GM12878 (cell line): Measurements from ENCODE around the gene CMTM4. TPM values are rescaled to one million over a fixed set of nuclear protein-coding genes. Genes with fewer than 3 reads are reported as not detected.

Experiments used
- ATAC-seq: fragments of 200-7000 bp; cut with Tn5 transposase; 3 replicates; pipeline ENCODE4 v1.9.1; 2020; ENCODE audit warnings: mild to moderate bottlenecking, moderate library complexity
- BruUV-seq: library from RNA; stranded (reverse); fragments of 400-500 nt; replicated peaks from 2 replicates; lab custom pipeline; 2021; lab: Mats Ljungman, UMichigan
- CTCF ChIA-PET: fragments of 300-600 bp; sonication (Branson Sonifier 250); formaldehyde crosslinking; extraction: SDS; loops from one replicate; lab custom pipeline; 2021; ENCODE audit warnings: inconsistent platforms; lab: Yijun Ruan, JAX
- POLR2A ChIA-PET: fragments of 350-600 bp; formaldehyde crosslinking; extraction: SDS; loops from one replicate; lab custom pipeline; 2021; ENCODE audit warnings: inconsistent platforms; lab: Charles Lee
- RAD21 ChIA-PET: fragments of 300-600 bp; sonication (Branson Sonifier 250); formaldehyde crosslinking; loops from one replicate; lab custom pipeline; 2023; ENCODE audit warnings: antibody characterized with exemption; ENCODE audit not compliant: unreplicated experiment; lab: Charles Lee
- SMC1A ChIA-PET: fragments of 300-600 bp; sonication (Branson Sonifier 250); formaldehyde crosslinking; loops from one replicate; lab custom pipeline; 2023; ENCODE audit not compliant: unreplicated experiment, uncharacterized antibody; lab: Charles Lee
- DNase-seq: peaks from one replicate; pipeline ENCODE4 v3.0.0-alpha.2; 2011; ENCODE audit warnings: low read depth, low spot score
- FAIRE-seq: peaks from 3 replicates; lab custom pipeline; 2011; peaks lifted over from hg19 to GRCh38; lab: Jason Lieb, UNC
- H2AFZ ChIP-seq: 2 replicates; pipeline ENCODE4 v1.6.0; 2011; ENCODE audit warnings: low read depth, low read length, control low read depth; ENCODE audit not compliant: control insufficient read depth
- H3K27ac ChIP-seq: 2 replicates; pipeline ENCODE4 v1.5.1; 2011; ENCODE audit warnings: control low read depth; ENCODE audit not compliant: control insufficient read depth, insufficient read depth
- H3K27me3 ChIP-seq, 2 experiments: replicated peaks in 1 of 2; 2 replicates each; pipeline versions ENCODE4 v1.6.0 to v1.6.1; 2011; ENCODE audit warnings: low read length in 1 of 2; ENCODE audit not compliant: control insufficient read depth in 2 of 2, insufficient read depth in 2 of 2
- H3K36me3 ChIP-seq, 2 experiments: 2 replicates each; pipeline ENCODE4 v1.5.1; 2011; ENCODE audit warnings: low read length in 1 of 2; ENCODE audit not compliant: control insufficient read depth in 2 of 2, insufficient read depth in 2 of 2
- H3K4me1 ChIP-seq: 2 replicates; pipeline ENCODE4 v1.6.1; 2011; ENCODE audit warnings: mild to moderate bottlenecking, low read length, moderate library complexity, mixed read lengths; ENCODE audit not compliant: control insufficient read depth, insufficient read depth
- H3K4me2 ChIP-seq: 2 replicates; pipeline ENCODE4 v1.6.0; 2011; ENCODE audit warnings: control low read depth; ENCODE audit not compliant: control insufficient read depth, insufficient read depth
- H3K4me3 ChIP-seq: fragments of 200-600 bp; sonication (generic); 2 replicates; pipeline ENCODE4 v1.5.1; 2016
- H3K79me2 ChIP-seq: 2 replicates; pipeline ENCODE4 v1.6.0; 2011; ENCODE audit warnings: low read length; ENCODE audit not compliant: control insufficient read depth, insufficient read depth
- H3K9ac ChIP-seq: 2 replicates; pipeline ENCODE4 v1.8.0; 2011; ENCODE audit warnings: low read length, control low read depth, mixed read lengths; ENCODE audit not compliant: control insufficient read depth, insufficient read depth
- H3K9me3 ChIP-seq: replicated peaks from 3 replicates; pipeline ENCODE4 v1.5.1; 2011; ENCODE audit warnings: mild to moderate bottlenecking, low read length; ENCODE audit not compliant: control insufficient read depth, insufficient read depth
- H4K20me1 ChIP-seq: 2 replicates; pipeline ENCODE4 v1.6.0; 2011; ENCODE audit not compliant: control insufficient read depth, insufficient read depth
- BMI1 ChIP-seq: fragments of 450-650 bp; IDR thresholded peaks from 2 replicates; pipeline ENCODE4 v1.6.1; 2016; ENCODE audit warnings: mild to moderate bottlenecking, moderate library complexity, borderline replicate concordance
- E2F8 ChIP-seq: fragments of 450-650 bp; IDR thresholded peaks from 2 replicates; pipeline ENCODE4 v1.6.1; 2018; ENCODE audit warnings: mild to moderate bottlenecking, low read depth, moderate library complexity; ENCODE audit not compliant: partially characterized antibody
- NR2C1 ChIP-seq: fragments of 450-650 bp; IDR thresholded peaks from 2 replicates; pipeline ENCODE4 v1.6.1; 2017; ENCODE audit warnings: antibody characterized with exemption, mild to moderate bottlenecking, moderate library complexity
- USF1 ChIP-seq: IDR thresholded peaks from 2 replicates; pipeline ENCODE4 v1.6.1; 2011; ENCODE audit warnings: borderline replicate concordance, low read depth, mild to moderate bottlenecking, moderate library complexity, mixed read lengths, low read length; ENCODE audit not compliant: insufficient read depth; ENCODE audit errors: extremely low read length
- WGBS: methylation state at CpG from one replicate; pipeline ENCODE4 v1.1.6; 2016; ENCODE audit warnings: low lambda C conversion rate; ENCODE audit not compliant: insufficient replicate concordance, insufficient coverage; ENCODE audit errors: missing lambda C conversion rate; 5-methylcytosine and 5-hydroxymethylcytosine counted together
- in situ Hi-C: fragments of 300-500 bp; cut with MboI; formaldehyde crosslinking; loops from 9 replicates; pipeline ENCODE4 v1.14.3; 2018; ENCODE audit warnings: mixed read lengths
- intact Hi-C: fragments of 100-400 bp; cut with micrococcal nuclease; formaldehyde crosslinking; loops from one replicate; pipeline ENCODE4 v1.14.2; 2022; ENCODE audit not compliant: unreplicated experiment
- polyA plus RNA-seq, 11 experiments: library from polyadenylated mRNA; depleted of rRNA in 4 of 11; unstranded in 6 of 11; stranded (reverse) in 5 of 11; fragments of >200 nt; fragmentation: Nextera tagmentation in 4 of 11; fragmentation: Illumina TruSeq in 1 of 11; extraction: Ambion mirVana in 4 of 11; extraction: Trizol in 1 of 11; gene quantifications; 1 replicate in 1 of 11; 2 replicates in 10 of 11; pipeline versions ENCODE4 v1.2.1 to v1.2.3, GENCODE V29; 2011 to 2016; ENCODE audit warnings: inconsistent platforms in 2 of 11, missing spikeins in 2 of 11, low read depth in 1 of 11
- total RNA-seq, 4 experiments: library from RNA; depleted of rRNA in 3 of 4; stranded (reverse); fragments of >200 nt in 3 of 4; fragmentation: Illumina TruSeq in 1 of 4; extraction: Trizol in 1 of 4; gene quantifications; 2 replicates each; pipeline versions ENCODE4 v1.2.1 to v1.2.3, GENCODE V29; 2013 to 2021

The CMTM4 gene
- total and polyA plus RNA-seq, 10 of the 15 experiments (the other 5 are each of a cell fraction or from before 2014, with no cell fraction given): 0.02 to 0.43 (median 0.15) TPM; not detected in 2

DNA sequence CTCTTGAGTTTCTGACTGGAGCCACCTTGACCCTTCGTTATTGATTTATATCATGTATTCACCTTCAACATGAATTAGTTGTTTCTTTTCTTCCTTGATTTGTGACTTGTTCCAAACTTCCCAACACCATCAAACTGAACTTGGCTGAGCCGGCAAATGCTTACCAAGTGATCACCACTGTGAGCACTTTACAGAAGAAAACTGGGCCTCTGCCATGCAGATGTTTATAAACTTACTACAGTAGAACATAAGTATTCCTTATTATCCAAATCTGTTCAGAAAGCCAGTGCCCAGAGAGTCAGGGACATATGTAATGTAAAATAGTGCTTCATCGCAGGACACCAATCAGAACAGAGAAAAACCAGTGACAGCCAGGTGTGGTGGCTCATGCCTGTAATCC is 19.9 kb downstream of the CMTM4 start:
- TF ChIP-seq E2F8 (no peak), USF1 (no peak), NR2C1 (no peak), BMI1 (no peak)
- Histone ChIP-seq H3K9me3 (no peaks in the 10 kb centered on the region), H3K4me2 (no peak overlapping the region), H3K79me2 (no peaks in the 10 kb centered on the region), H3K9ac (no peak overlapping the region), H3K27me3 (no peaks in the 10 kb centered on the region), H3K36me3 (no peaks in the 10 kb centered on the region), H2AFZ (no peak overlapping the region), H3K4me3 (no peak overlapping the region), H3K27ac (no peak overlapping the region), H3K4me1 (no peaks in the 10 kb centered on the region), H4K20me1 (no peaks in the 10 kb centered on the region)
- ChIA-PET RAD21 (no interaction called here), POLR2A (no interaction called here), CTCF (no interaction called here), SMC1A (no interaction called here)
- ATAC-seq: no peak
- intact Hi-C loops (no loop called here), in situ Hi-C loops (no loop called here)
- no TSS peak for BruUV-seq
- FAIRE-seq: no peak
- no peak for DNase-seq
- 50% methylated on average over 3 of the region's 3 CpGs for WGBS
